HG02981 (cell line): ENCODE results near the gene SLC25A13.

Experiments used
- ATAC-seq: cut with Tn5 transposase; IDR thresholded peaks from one replicate; pipeline ENCODE4 v1.9.1; 2021; ENCODE audit warnings: mild to moderate bottlenecking, moderate library complexity; ENCODE audit not compliant: unreplicated experiment

The SLC25A13 gene

GRCh38 chr7:96212474-96212873 is 109.4 kb downstream of the SLC25A13 start:
- ATAC-seq: no peak

- ATAC-seq: no peak
Measured at GRCh38 chr7:96211954-96212353, 109.9 kb downstream of the SLC25A13 start.

DNA sequence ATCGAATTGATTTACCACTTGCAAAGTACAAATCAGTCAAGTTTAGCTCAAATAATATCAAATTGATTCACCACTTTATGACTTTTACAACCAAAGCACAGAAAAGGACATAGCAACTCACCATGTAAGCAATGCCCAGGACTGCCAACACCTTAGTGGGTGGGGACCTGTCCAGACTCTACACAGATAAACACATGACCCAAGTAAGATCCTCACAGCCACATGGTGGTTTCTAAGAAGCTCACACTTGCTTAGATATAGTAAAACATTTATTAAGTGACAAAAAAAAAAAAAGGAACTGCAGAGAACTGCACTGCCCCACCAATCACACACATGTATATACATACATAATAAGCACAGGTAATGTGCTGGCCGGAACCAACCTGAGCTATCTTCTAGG is 116.2 kb downstream of the SLC25A13 start:
- no peak for ATAC-seq

GRCh38 chr7:96204601-96205000 is 117.3 kb downstream of the SLC25A13 start:
- no peak for ATAC-seq

DNA sequence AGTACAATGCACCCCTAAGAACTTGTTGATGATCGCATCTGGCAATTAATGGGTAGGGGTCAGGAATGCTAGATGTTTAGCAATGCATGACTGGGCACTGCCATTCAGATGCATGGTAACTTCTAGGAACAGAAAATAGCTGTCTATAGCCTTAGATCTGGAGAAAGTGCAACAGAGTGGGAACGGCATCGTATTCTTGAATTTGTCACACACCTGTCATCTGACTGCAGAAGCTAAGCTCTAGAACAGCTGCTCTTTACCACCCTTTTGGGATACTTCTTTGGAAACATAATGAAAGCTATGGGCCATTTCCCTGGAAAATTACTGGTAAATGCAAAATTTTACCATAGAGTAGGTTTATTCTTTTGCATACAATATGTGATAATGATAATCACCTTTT is 118.1 kb downstream of the SLC25A13 start:
- no peak for ATAC-seq

- no peak for ATAC-seq
Measured at GRCh38 chr7:96202102-96202501, 119.8 kb downstream of the SLC25A13 start.

DNA sequence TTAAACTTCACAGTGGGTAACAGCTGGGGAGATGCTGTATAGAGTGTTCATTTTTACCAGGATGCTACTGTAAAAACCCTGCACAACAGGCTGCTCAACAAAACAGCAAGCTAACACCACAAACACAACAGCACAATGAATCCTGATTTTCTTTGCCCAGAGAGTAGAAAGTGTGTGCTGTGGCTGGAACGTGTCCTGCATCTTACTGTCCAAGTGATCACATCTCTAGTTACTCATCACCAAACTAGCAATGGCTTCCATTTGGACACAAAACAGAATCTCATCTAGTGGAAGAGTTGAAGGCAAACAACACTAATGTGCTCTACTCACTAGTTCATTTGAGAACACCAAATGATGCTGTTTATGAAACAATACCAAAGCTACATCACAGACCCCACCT is 121.2 kb downstream of the SLC25A13 start:
- ATAC-seq: no peak

- ATAC-seq: no peak
Measured at GRCh38 chr7:96199421-96199820, 122.5 kb downstream of the SLC25A13 start.

DNA sequence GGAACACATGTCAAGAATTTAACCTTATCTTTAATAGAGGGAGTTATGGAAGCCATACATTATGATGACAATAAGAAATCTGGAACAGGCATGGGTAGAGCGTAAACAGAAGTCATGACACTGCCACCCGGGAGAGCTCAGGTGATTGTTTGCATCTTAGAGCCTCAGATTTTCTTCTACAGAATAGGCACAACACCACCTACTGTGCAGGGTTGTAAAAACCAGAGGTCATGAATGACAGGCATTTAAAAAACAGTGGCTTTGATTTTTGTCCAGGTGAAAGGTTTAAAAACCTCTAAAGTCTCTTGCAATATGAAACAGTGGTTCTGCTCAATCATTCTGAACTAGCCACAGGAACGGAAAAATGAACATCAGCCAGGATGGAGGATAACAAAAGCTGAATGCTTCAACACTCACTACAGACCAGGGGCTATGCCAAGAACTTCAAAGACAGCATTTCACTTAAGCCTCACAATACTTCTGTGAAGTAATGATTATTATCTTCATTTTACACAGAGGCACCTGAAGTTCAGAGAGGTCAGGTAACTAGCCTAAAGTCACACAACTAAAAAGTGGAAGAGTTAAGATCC is 123.8 kb downstream of the SLC25A13 start:
- no peak for ATAC-seq

- no peak for ATAC-seq
Measured at GRCh38 chr7:96196676-96197075, 125.2 kb downstream of the SLC25A13 start.

GRCh38 chr7:96189129-96189820 is 132.6 kb downstream of the SLC25A13 start:
- ATAC-seq: no peak

DNA sequence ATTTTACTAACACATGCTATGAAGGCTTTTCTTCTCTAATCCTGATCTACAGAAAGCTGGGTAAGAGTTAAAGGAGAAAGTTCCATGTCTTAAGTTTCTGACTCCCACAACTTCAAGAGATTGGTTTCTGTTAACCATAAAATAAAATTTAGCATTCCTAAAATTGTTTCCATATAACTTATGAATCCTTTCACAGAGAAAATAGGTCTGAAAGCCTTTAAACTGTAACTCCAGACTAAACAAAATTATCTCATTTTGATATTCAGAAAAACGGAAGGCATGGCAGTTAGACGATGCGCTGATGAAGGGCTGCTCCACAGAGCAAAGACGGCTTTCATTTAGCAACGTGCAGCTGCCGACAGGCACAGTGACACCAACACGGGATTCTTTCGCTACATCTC is 133.3 kb downstream of the SLC25A13 start:
- ATAC-seq: no peak

- no peak for ATAC-seq
Measured at GRCh38 chr7:96188174-96188581, 133.7 kb downstream of the SLC25A13 start.

DNA sequence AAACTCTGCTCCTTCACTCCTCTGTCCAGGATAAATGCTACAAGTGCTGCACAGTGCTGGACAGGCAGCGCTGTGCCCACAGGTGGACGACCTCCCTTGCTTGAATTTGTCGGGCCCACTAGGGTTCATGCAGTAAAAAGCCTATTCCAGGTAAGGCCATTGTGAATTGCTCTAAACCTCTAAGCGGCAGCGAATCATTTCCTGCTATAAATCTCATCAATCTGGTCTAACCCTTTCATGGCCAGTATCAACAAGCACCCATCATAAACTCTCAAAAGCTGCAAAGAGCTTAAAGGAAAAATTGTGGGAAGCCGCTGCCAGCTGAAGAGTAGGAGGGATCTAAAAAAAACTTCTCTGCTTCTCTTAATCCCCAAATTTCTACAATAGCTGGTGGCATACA is 134.2 kb downstream of the SLC25A13 start:
- no peak for ATAC-seq

DNA sequence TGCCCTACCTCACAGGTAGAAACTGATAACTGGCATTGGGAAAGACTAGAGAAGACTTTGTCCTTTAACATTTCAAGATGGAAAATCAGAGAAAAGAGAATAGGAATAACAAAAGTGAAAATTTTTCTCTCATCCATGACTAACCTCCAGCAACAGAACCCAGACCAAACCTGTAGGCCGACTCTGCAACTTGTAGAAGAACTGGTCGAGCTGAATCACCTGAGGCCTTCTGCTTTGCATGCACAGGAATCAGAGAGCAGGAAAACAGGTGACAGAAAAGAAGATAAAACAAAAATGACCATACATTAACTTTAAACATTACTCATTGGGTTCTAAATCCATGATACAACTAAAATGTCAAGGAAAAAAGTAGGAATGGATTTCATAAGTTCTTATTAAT is 137.1 kb downstream of the SLC25A13 start:
- no peak for ATAC-seq

- no peak for ATAC-seq
Measured at GRCh38 chr7:96183163-96183670, 138.7 kb downstream of the SLC25A13 start.

DNA sequence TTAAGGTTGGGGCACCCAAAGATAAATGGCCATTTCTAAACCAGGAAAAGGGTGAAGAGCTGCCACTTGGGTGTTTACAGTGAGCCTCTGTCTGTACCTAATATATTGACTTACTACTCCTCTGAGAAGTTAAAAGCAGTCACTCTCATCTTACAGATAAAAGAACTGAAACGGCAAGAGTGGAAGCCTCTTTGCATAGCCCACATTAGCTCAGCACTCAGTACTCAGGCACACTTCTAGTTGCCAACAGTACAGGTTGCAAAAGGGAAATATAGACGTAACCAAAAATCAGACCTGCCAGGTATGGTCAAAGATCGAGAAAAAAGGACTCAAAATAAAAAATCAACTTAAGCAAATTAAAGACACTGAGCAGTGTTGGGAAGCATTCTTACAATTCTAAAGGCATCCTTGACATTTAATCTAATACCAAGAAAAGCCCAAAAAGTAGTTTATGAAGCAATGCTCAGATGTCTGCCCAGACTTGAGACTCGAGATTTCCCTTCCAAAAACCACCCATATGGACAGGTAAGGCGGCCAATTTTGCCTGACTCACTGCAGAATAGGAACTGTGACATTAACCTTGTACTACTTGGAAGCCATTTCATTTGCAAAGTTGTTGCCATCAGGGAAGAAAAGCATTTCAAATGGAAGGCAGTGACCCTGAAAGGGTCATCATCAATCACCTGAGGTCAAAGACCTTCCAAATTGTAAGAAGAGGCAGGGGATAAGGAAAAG is 139.3 kb downstream of the SLC25A13 start:
- ATAC-seq: no peak

DNA sequence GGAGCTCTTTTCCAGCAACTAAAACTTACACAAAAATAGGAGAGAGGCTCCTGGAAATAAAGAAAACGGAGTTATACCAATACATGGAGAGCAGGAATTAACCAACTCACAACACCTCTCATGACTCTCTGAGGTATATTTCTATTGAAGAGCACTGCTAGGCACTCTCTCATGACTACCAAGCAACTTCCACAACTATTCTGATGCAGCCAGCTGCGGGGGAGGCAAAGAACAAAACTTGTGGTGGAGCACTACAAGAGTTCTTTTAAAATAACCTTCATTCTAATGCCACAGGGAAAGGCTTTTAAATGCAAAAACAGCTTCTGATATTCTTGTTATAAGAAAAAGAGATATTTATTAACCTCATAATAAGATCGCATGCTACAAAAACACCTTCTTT is 140.7 kb downstream of the SLC25A13 start:
- ATAC-seq: no peak

DNA sequence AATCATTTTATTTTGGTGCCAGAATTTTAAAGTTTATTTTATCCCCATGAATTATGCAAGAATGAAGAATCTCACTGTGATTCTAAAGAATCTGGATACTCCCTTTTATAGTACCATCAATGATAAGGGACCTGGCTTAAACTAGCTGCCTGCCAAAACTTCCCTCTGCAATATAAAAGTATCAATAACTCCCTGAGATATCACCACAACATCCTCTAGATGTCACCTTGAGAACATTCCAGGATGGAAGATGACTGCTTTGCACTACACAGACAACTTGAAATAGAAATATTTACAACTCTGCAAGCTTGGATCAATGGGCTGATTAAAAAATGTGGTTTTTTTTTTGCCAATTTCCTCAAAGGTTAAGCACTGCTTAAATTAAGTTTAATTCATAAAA is 142.1 kb downstream of the SLC25A13 start:
- ATAC-seq: no peak

GRCh38 chr7:96179341-96179740 is 142.6 kb downstream of the SLC25A13 start:
- ATAC-seq: no peak

GRCh38 chr7:96178581-96178980 is 143.3 kb downstream of the SLC25A13 start:
- no peak for ATAC-seq

DNA sequence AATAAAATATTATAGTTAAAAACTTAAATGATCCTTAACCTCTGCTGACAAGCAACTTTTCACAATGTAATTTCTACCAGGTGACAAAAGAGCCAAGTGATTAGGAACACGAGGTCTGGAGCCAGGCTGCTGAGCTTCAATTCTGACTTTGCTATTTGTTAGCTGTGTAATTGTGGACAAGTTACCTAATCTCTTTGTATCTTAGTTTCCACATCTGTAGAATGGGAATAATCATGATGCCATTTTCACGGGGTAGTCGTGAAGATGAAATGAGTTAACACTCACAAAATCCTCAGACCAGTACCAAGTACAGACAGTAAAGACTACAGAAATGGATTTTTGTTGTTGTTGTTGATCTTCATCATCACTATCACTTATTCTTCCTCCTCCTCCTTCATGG is 144.5 kb downstream of the SLC25A13 start:
- no peak for ATAC-seq
